ENCODE data around the gene TAF4.

The TAF4 gene

DNA sequence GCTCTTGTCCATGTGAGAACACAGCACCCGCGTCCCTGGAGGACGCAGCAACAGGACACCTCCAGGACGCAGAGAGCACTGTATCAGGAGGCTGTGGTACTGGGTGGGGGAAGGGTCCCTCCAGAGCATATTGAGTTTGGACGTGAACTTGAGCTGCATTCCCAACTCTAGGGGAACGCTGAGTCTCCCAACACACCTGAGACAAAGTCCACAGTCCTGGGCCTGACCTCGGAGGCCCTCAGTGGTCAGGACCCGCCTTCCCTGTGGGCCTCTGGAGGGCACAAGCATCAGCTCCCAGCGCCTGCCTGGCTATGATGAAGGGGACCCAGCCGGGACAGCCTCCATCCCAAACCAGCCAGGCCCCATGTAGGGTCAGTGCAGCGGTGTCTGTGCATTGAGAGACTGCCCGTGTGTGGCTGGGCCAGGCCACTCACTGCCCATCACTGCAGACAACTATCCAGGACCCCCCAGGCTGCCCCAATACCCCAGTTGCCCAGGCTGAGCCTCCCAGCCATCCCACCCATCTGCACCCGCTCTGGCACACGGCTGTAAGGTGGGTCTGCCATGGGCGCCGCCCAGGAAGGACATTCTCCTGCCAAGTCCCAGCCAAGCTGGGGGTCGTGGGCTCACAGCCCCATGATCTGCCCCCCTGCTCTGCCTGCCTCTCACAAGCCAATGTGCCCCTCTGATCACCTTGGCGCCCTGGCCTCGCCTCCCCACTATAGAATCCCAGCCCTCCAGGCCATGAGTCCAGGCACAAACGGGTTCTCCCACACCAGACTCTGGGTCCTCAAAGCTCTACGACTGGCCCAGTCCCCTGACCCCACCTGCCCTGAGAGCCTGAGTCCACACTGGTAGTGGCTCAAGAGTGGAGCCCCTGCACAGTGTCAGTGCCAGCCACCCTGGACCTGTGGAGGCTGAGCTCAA, 115.7 kb downstream of the TAF4 start:
- CTCF ChIA-PET: interaction anchor here (0.6 kb wide), 1 partner anchor 649 kb away, joined by 3 read pairs; no protein-coding TSS in a partner anchor
- Histone ChIP-seq H3K36me3 (ENCODE audit: control insufficient read depth in 2 of 2, insufficient read depth in 1 of 2, low read length in 2 of 2) (no peaks in the 10 kb centered on the region), H3K4me1 (ENCODE audit: control insufficient read depth, insufficient read depth, low read length) (0 out of 2 replicates have a peak, but pooled peaks cover 4% of the 10 kb centered on the region), H3K9me3 (ENCODE audit: control insufficient read depth, insufficient read depth, low read depth, low read length) (no peaks in the 10 kb centered on the region), H3K27ac (ENCODE audit: extremely low read depth, low read depth, low read length) (no peak overlapping the region), H3K4me3 (ENCODE audit: low read depth, low read length) (no peak overlapping the region)
- POLR2A ChIA-PET: no interaction called here
- TF ChIP-seq, protein P1, sequence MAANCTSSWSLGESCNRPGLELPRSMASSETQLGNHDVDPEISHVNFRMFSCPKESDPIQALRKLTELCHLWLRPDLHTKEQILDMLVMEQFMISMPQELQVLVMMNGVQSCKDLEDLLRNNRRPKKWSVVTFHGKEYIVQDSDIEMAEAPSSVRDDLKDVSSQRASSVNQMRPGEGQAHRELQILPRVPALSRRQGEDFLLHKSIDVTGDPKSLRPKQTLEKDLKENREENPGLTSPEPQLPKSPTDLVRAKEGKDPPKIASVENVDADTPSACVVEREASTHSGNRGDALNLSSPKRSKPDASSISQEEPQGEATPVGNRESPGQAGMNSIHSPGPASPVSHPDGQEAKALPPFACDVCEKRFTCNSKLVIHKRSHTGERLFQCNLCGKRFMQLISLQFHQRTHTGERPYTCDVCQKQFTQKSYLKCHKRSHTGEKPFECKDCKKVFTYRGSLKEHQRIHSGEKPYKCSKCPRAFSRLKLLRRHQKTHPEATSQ (tag by site-specific recombination; IDR thresholded peaks at IDR 0.05): no peak
- no peak for TF ChIP-seq KLF9 (tag by site-specific recombination; IDR thresholded peaks at IDR 0.05; ENCODE audit: low read depth)
- no peak for TF ChIP-seq ZNF747 (tag by site-specific recombination; IDR thresholded peaks at IDR 0.05)
- TF ChIP-seq, protein P2, sequence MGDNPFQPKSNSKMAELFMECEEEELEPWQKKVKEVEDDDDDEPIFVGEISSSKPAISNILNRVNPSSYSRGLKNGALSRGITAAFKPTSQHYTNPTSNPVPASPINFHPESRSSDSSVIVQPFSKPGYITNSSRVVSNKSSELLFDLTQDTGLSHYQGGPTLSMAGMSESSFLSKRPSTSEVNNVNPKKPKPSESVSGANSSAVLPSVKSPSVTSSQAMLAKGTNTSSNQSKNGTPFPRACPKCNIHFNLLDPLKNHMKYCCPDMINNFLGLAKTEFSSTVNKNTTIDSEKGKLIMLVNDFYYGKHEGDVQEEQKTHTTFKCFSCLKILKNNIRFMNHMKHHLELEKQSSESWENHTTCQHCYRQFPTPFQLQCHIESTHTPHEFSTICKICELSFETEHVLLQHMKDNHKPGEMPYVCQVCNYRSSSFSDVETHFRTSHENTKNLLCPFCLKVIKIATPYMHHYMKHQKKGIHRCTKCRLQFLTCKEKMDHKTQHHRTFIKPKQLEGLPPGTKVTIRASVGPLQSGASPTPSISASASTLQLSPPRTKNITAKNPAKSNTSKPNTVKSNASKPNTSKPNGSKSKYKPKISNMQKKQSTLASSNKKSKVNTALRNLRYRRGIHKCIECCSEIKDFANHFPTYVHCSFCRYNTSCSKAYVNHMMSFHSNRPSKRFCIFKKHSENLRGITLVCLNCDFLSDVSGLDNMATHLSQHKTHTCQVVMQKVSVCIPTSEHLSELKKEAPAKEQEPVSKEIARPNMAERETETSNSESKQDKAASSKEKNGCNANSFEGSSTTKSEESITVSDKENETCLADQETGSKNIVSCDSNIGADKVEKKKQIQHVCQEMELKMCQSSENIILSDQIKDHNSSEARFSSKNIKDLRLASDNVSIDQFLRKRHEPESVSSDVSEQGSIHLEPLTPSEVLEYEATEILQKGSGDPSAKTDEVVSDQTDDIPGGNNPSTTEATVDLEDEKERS (tag by site-specific recombination; IDR thresholded peaks at IDR 0.05): no peak
- no peak for TF ChIP-seq ZNF501 (tag by site-specific recombination; IDR thresholded peaks at IDR 0.05)

DNA sequence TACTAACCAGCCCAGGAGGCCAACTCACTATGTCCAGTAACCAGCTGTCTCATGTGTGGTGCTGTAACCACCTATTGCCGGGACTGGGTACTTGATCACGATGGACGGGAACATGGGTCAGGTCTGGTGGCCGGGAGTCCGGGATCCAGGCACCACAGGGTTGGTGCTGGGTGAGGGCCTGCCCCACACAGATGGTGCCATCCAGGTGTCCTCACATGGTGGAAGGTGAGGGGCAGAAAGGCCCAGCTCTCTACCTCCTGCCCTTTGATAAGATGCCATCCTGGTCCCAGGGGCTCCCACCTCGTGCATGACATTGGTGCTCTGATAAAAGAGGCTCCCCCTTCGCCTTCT, 116.3 kb downstream of the TAF4 start:
- ChIA-PET POLR2A (no interaction called here), CTCF (no interaction called here)
- H3K36me3 ChIP-seq (ENCODE audit: control insufficient read depth in 2 of 2, insufficient read depth in 1 of 2, low read length in 2 of 2): no peaks in the 10 kb centered on the region
- TF ChIP-seq ZNF433 (tag by site-specific recombination; IDR thresholded peaks at IDR 0.05; ENCODE audit: low read depth) (no peak), ZFP3 (tag by site-specific recombination; IDR thresholded peaks at IDR 0.05; ENCODE audit: low read depth) (no peak), TRIM28 (IDR thresholded peaks at IDR 0.05; ENCODE audit: borderline replicate concordance, low read length) (no peak), ZNF571 (tag by site-specific recombination; IDR thresholded peaks at IDR 0.05) (no peak), ZNF677 (tag by site-specific recombination; IDR thresholded peaks at IDR 0.05) (no peak), SALL2 (tag by site-specific recombination; IDR thresholded peaks at IDR 0.05; ENCODE audit: borderline replicate concordance) (no peak), YY1 (tag by site-specific recombination; IDR thresholded peaks at IDR 0.05) (no peak), ZNF292 (tag by site-specific recombination; IDR thresholded peaks at IDR 0.05; ENCODE audit: borderline replicate concordance, low read depth) (no peak), RBAK (tag by site-specific recombination; IDR thresholded peaks at IDR 0.05) (no peak), ZNF529 (tag by site-specific recombination; IDR thresholded peaks at IDR 0.05; ENCODE audit: insufficient replicate concordance) (no peak), ZSCAN30 (tag by site-specific recombination; IDR thresholded peaks at IDR 0.05) (no peak), ZNF664 (tag by site-specific recombination; IDR thresholded peaks at IDR 0.05) (no peak)
- TF ChIP-seq, protein P3, sequence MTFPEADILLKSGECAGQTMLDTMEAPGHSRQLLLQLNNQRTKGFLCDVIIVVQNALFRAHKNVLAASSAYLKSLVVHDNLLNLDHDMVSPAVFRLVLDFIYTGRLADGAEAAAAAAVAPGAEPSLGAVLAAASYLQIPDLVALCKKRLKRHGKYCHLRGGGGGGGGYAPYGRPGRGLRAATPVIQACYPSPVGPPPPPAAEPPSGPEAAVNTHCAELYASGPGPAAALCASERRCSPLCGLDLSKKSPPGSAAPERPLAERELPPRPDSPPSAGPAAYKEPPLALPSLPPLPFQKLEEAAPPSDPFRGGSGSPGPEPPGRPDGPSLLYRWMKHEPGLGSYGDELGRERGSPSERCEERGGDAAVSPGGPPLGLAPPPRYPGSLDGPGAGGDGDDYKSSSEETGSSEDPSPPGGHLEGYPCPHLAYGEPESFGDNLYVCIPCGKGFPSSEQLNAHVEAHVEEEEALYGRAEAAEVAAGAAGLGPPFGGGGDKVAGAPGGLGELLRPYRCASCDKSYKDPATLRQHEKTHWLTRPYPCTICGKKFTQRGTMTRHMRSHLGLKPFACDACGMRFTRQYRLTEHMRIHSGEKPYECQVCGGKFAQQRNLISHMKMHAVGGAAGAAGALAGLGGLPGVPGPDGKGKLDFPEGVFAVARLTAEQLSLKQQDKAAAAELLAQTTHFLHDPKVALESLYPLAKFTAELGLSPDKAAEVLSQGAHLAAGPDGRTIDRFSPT (tag by site-specific recombination; IDR thresholded peaks at IDR 0.05): no peak
- TF ChIP-seq, protein P4, sequence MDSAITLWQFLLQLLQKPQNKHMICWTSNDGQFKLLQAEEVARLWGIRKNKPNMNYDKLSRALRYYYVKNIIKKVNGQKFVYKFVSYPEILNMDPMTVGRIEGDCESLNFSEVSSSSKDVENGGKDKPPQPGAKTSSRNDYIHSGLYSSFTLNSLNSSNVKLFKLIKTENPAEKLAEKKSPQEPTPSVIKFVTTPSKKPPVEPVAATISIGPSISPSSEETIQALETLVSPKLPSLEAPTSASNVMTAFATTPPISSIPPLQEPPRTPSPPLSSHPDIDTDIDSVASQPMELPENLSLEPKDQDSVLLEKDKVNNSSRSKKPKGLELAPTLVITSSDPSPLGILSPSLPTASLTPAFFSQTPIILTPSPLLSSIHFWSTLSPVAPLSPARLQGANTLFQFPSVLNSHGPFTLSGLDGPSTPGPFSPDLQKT (IDR thresholded peaks at IDR 0.05; ENCODE audit: borderline replicate concordance, low read depth, low read length): no peak
- TF ChIP-seq, protein P5, sequence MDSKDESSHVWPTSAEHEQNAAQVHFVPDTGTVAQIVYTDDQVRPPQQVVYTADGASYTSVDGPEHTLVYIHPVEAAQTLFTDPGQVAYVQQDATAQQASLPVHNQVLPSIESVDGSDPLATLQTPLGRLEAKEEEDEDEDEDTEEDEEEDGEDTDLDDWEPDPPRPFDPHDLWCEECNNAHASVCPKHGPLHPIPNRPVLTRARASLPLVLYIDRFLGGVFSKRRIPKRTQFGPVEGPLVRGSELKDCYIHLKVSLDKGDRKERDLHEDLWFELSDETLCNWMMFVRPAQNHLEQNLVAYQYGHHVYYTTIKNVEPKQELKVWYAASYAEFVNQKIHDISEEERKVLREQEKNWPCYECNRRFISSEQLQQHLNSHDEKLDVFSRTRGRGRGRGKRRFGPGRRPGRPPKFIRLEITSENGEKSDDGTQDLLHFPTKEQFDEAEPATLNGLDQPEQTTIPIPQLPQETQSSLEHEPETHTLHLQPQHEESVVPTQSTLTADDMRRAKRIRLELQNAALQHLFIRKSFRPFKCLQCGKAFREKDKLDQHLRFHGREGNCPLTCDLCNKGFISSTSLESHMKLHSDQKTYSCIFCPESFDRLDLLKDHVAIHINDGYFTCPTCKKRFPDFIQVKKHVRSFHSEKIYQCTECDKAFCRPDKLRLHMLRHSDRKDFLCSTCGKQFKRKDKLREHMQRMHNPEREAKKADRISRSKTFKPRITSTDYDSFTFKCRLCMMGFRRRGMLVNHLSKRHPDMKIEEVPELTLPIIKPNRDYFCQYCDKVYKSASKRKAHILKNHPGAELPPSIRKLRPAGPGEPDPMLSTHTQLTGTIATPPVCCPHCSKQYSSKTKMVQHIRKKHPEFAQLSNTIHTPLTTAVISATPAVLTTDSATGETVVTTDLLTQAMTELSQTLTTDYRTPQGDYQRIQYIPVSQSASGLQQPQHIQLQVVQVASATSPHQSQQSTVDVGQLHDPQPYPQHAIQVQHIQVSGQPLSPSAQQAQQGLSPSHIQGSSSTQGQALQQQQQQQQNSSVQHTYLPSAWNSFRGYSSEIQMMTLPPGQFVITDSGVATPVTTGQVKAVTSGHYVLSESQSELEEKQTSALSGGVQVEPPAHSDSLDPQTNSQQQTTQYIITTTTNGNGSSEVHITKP (tag by site-specific recombination; IDR thresholded peaks at IDR 0.05): no peak
- H3K9me3 ChIP-seq (ENCODE audit: control insufficient read depth, insufficient read depth, low read depth, low read length): no peaks in the 10 kb centered on the region
- 0 out of 2 replicates have a peak, but pooled peaks cover under 1% of the 10 kb centered on the region for H3K4me1 ChIP-seq (ENCODE audit: control insufficient read depth, insufficient read depth, low read length)
- H3K4me3 ChIP-seq (ENCODE audit: low read depth, low read length): no peak overlapping the region
- H3K27ac ChIP-seq (ENCODE audit: extremely low read depth, low read depth, low read length): no peak overlapping the region

Data from HEK293 (cell line).